ENCODE data around the gene PWWP2A.

DNA sequence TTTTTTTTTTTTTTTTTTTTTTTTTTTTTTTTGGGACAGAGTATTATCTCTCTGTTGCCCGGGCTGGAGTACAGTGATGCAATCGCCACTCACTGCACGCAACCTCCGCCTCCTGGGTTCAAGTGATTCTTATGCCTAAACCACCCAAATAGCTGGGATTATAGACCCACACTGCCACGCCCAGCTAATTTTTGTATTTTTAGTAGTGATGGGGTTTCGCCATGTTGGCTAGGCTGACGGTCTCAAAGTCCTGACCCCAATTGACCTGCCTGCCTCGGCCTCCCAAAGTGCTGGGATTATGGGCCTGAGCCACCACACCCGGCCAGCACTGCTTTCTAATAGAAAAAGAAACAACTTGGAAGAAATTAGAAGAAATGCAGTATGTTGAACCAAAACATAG, 71.1 kb downstream of the PWWP2A start:
- no peak for TF ChIP-seq EZH2 (IDR thresholded peaks at IDR 0.05; ENCODE audit: borderline replicate concordance, low read length)
- TF ChIP-seq, protein P1, sequence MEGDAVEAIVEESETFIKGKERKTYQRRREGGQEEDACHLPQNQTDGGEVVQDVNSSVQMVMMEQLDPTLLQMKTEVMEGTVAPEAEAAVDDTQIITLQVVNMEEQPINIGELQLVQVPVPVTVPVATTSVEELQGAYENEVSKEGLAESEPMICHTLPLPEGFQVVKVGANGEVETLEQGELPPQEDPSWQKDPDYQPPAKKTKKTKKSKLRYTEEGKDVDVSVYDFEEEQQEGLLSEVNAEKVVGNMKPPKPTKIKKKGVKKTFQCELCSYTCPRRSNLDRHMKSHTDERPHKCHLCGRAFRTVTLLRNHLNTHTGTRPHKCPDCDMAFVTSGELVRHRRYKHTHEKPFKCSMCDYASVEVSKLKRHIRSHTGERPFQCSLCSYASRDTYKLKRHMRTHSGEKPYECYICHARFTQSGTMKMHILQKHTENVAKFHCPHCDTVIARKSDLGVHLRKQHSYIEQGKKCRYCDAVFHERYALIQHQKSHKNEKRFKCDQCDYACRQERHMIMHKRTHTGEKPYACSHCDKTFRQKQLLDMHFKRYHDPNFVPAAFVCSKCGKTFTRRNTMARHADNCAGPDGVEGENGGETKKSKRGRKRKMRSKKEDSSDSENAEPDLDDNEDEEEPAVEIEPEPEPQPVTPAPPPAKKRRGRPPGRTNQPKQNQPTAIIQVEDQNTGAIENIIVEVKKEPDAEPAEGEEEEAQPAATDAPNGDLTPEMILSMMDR (conservative IDR thresholded peaks at IDR 0.05 in 1 of 2, IDR thresholded peaks at IDR 0.05 in 1 of 2; ENCODE audit: extremely low read depth in 1 of 2, insufficient read depth in 1 of 2, low read depth in 1 of 2, low read length in 2 of 2), result no peak

All from mammary epithelial cell (primary cell).